SU-DHL-6 (cell line): ENCODE results near the gene DIAPH1.

Experiments used
- H2AFZ ChIP-seq: fragments of 200-600 bp; sonication (generic); 2 replicates; pipeline ENCODE4 v1.6.1; 2014; ENCODE audit warnings: low read depth, mild to moderate bottlenecking, moderate library complexity, mixed read lengths, antibody characterized with exemption, low read length; ENCODE audit not compliant: severe bottlenecking
- H3F3A ChIP-seq: fragments of 200-600 bp; shearing (Covaris generic); 2 replicates; pipeline ENCODE4 v1.6.0; 2016; ENCODE audit warnings: antibody characterized with exemption, mild to moderate bottlenecking; ENCODE audit not compliant: insufficient read depth
- H3K27ac ChIP-seq: fragments of 200-600 bp; sonication (generic); 2 replicates; pipeline ENCODE4 v1.5.1; 2016; ENCODE audit warnings: low read depth, mild to moderate bottlenecking, low read length, moderate library complexity, mixed read lengths
- H3K27me3 ChIP-seq: fragments of 200-600 bp; sonication (generic), shearing (Covaris generic); 2 replicates; pipeline ENCODE4 v1.6.0; 2014; ENCODE audit warnings: mild to moderate bottlenecking, low read length
- H3K36me3 ChIP-seq: fragments of 200-600 bp; sonication (generic); 2 replicates; pipeline ENCODE4 v1.6.1; 2014; ENCODE audit warnings: mild to moderate bottlenecking, low read length, mixed read lengths
- H3K4me2 ChIP-seq: fragments of 300-600, 200-600 bp; shearing (Covaris generic), sonication (generic); 2 replicates; pipeline ENCODE4 v1.6.0; 2014; ENCODE audit warnings: low read length, low read depth, mild to moderate bottlenecking; ENCODE audit not compliant: poor library complexity, severe bottlenecking
- H3K4me3 ChIP-seq: fragments of 200-600 bp; sonication (generic); 2 replicates; pipeline ENCODE4 v1.5.1; 2014; ENCODE audit warnings: antibody characterized with exemption, low read length, mild to moderate bottlenecking, mixed read lengths; ENCODE audit not compliant: insufficient read depth, poor library complexity, severe bottlenecking
- H3K79me2 ChIP-seq: fragments of 200-600 bp; sonication (generic); 2 replicates; pipeline ENCODE4 v1.6.1; 2014; ENCODE audit warnings: mild to moderate bottlenecking, low read length, moderate library complexity; ENCODE audit not compliant: insufficient read depth
- H3K9ac ChIP-seq: fragments of 200-600 bp; sonication (generic); 2 replicates; pipeline ENCODE4 v1.7.0; 2014; ENCODE audit warnings: mild to moderate bottlenecking, low read length
- H3K9me2 ChIP-seq: fragments of 200-600 bp; sonication (generic); replicated peaks from 2 replicates; pipeline ENCODE4 v1.6.1; 2014; ENCODE audit warnings: low read length; ENCODE audit not compliant: insufficient read depth
- H3K9me3 ChIP-seq: fragments of 200-600 bp; sonication (generic); 2 replicates; pipeline ENCODE4 v1.6.1; 2014; ENCODE audit warnings: low read length, mixed read lengths; ENCODE audit not compliant: insufficient read depth
- H4K20me1 ChIP-seq: fragments of 200-600 bp; sonication (generic); 2 replicates; pipeline ENCODE4 v1.6.1; 2014; ENCODE audit warnings: low read depth, mild to moderate bottlenecking, antibody characterized with exemption, low read length, moderate library complexity, mixed read lengths
- CTCF ChIP-seq: fragments of 200-600 bp; sonication (generic); IDR thresholded peaks from one replicate; pipeline ENCODE4 v1.5.1; 2017; ENCODE audit warnings: antibody characterized with exemption, mild to moderate bottlenecking, low read length, moderate library complexity; ENCODE audit not compliant: insufficient read depth, poor library complexity, severe bottlenecking
- EZH2phosphoT487 ChIP-seq: fragments of 200-600 bp; sonication (generic), shearing (Covaris generic); conservative IDR thresholded peaks from 2 replicates; pipeline ENCODE4 v1.6.1; 2018; ENCODE audit warnings: mild to moderate bottlenecking, antibody characterized with exemption, low read length, moderate library complexity, mixed read lengths

DIAPH1 gene

GRCh38 chr5:141560151-141560550 is 58.6 kb downstream of the DIAPH1 start:
- H3K27ac ChIP-seq, result no peak overlapping the region
- H3K4me3 ChIP-seq, result no peak overlapping the region
- H2AFZ ChIP-seq, result no peak overlapping the region
- no peaks in the 10 kb centered on the region for H3K27me3 ChIP-seq
- H3K9me2 ChIP-seq, result no peaks in the 10 kb centered on the region
- peaks cover 8% of the 10 kb centered on the region; the same call in 1 of the 2 replicates for H3K36me3 ChIP-seq
- H4K20me1 ChIP-seq, result no peaks in the 10 kb centered on the region
- TF ChIP-seq EZH2phosphoT487 (no peak), CTCF (no peak)
- no peaks in the 10 kb centered on the region for H3K9me3 ChIP-seq
- H3K9ac ChIP-seq, result no peak overlapping the region
- peaks cover 15% of the 10 kb centered on the region for H3F3A ChIP-seq
- H3K4me2 ChIP-seq, result no peak overlapping the region
- no peaks in the 10 kb centered on the region for H3K79me2 ChIP-seq

- H3K9me3 ChIP-seq, result no peaks in the 10 kb centered on the region
- no peak overlapping the region for H2AFZ ChIP-seq
- no peak overlapping the region for H3K4me3 ChIP-seq
- H3F3A ChIP-seq, result peaks cover 13% of the 10 kb centered on the region
- 0 out of 2 replicates have a peak, but pooled peaks cover 5% of the 10 kb centered on the region for H3K36me3 ChIP-seq
- no peak overlapping the region for H3K27ac ChIP-seq
- no peaks in the 10 kb centered on the region for H3K79me2 ChIP-seq
- no peaks in the 10 kb centered on the region for H3K9me2 ChIP-seq
- TF ChIP-seq CTCF (no peak), EZH2phosphoT487 (no peak)
- H3K4me2 ChIP-seq, result no peak overlapping the region
- no peaks in the 10 kb centered on the region for H3K27me3 ChIP-seq
- H4K20me1 ChIP-seq, result no peaks in the 10 kb centered on the region
- no peak overlapping the region for H3K9ac ChIP-seq
Measured at GRCh38 chr5:141559461-141559860, 59.3 kb downstream of the DIAPH1 start.

GRCh38 chr5:141558150-141558549 is 60.6 kb downstream of the DIAPH1 start:
- 0 out of 2 replicates have a peak overlapping the region, but pooled peaks have one; percentile 18 for H3K9ac ChIP-seq
- H2AFZ ChIP-seq, result no peak overlapping the region
- no peak overlapping the region for H3K4me2 ChIP-seq
- H3K27me3 ChIP-seq, result no peaks in the 10 kb centered on the region
- TF ChIP-seq CTCF (no peak), EZH2phosphoT487 (no peak)
- no peak overlapping the region for H3K4me3 ChIP-seq
- H3K36me3 ChIP-seq, result 0 out of 2 replicates have a peak, but pooled peaks cover 3% of the 10 kb centered on the region
- H3K9me2 ChIP-seq, result no peaks in the 10 kb centered on the region
- no peaks in the 10 kb centered on the region for H3K9me3 ChIP-seq
- peaks cover 12% of the 10 kb centered on the region; the same call in 1 of the 2 replicates for H3F3A ChIP-seq
- no peak overlapping the region for H3K27ac ChIP-seq
- no peaks in the 10 kb centered on the region for H3K79me2 ChIP-seq
- H4K20me1 ChIP-seq, result no peaks in the 10 kb centered on the region
